Mucosa of rectum (tissue), 2 donors: Measurements from ENCODE around the gene AHDC1.

Experiments
- H3K27ac ChIP-seq, 2 donors: one replicate each; pipeline ENCODE4 v1.7.0; 2013; ENCODE audit warnings: inconsistent platforms in 2 of 2, low read depth in 2 of 2, low read length in 2 of 2
- H3K27me3 ChIP-seq, 2 donors: one replicate each; pipeline ENCODE4 v1.7.0; 2013; ENCODE audit warnings: low read length in 2 of 2; ENCODE audit not compliant: control insufficient read depth in 2 of 2, insufficient read depth in 2 of 2
- H3K36me3 ChIP-seq, 2 donors: one replicate each; pipeline ENCODE4 v1.7.0; 2013; ENCODE audit warnings: low read length in 2 of 2; ENCODE audit not compliant: control insufficient read depth in 2 of 2, insufficient read depth in 2 of 2
- H3K4me1 ChIP-seq, 2 donors: one replicate each; pipeline ENCODE4 v1.7.0; 2013; ENCODE audit warnings: low read length in 2 of 2, mild to moderate bottlenecking in 1 of 2; ENCODE audit not compliant: control insufficient read depth in 2 of 2, insufficient read depth in 2 of 2
- H3K4me3 ChIP-seq, 2 donors: one replicate each; pipeline ENCODE4 v1.7.0; 2013; ENCODE audit warnings: low read length in 2 of 2
- H3K9ac ChIP-seq, 2 donors: one replicate each; pipeline ENCODE4 v1.7.0; 2013; ENCODE audit warnings: low read length in 2 of 2, low read depth in 1 of 2, mild to moderate bottlenecking in 1 of 2
- H3K9me3 ChIP-seq, 2 donors: one replicate each; pipeline ENCODE4 v1.7.0; 2013; ENCODE audit warnings: low read length in 2 of 2; ENCODE audit not compliant: control insufficient read depth in 2 of 2
- donor health status: healthy.
- donor health status: Normal muscosa, but diverticular disease.

AHDC1 gene

DNA sequence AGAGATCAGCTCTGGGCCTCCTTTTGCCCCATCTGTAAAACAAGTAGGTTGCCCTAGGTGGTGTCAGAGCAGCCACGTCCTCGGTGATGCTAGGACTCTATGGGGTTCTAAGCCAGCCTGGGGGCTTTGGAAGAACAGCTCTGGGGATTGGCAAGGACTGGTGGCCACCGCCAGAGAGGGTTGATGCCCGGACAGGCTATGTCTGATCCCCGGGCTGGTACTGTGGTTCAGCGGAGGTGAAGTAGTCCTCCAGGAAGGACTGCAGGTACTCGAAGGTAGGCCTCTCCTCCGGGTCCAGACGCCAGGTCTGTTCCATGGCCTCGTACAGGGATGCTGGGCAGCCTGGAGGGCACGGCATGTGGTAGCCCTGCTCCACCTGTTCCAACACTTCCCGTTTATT lies 8.8 kb upstream of the AHDC1 start:
- H3K9ac ChIP-seq, result no peak overlapping the region
- H3K4me3 ChIP-seq, result no peak overlapping the region
- H3K27me3 ChIP-seq, result no peaks in the 10 kb centered on the region
- peaks cover 0 to 5% of the 10 kb centered on the region in 2 donors for H3K4me1 ChIP-seq
- no peaks in the 10 kb centered on the region for H3K9me3 ChIP-seq
- H3K27ac ChIP-seq, result no peak overlapping the region
- H3K36me3 ChIP-seq, result no peaks in the 10 kb centered on the region

DNA sequence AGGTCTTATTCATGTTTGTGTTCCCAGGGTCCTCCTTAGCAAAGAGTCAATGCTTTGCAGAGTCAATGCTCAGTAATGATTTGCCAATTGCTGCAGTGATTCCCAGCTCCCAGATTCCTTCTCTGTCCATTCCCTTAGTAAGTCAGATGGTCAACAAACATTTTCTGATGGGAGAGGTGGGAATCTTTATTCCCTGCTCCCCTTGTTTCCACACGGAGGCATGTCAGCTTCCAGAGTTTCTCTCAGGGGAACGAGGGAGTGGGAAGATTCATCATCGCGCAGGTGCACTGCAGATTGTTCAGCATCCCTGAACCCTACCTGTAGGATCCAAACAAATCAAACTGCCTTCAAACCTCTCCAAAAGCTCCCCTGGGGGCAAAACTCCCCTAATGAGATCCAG lies 7.5 kb upstream of the AHDC1 start:
- no peaks in the 10 kb centered on the region for H3K27me3 ChIP-seq
- no peak overlapping the region for H3K4me3 ChIP-seq
- H3K36me3 ChIP-seq, result no peaks in the 10 kb centered on the region
- H3K4me1 ChIP-seq, result peaks cover 0 to 2% of the 10 kb centered on the region in 2 donors
- no peak overlapping the region for H3K9ac ChIP-seq
- H3K9me3 ChIP-seq, result no peaks in the 10 kb centered on the region
- H3K27ac ChIP-seq, result no peak overlapping the region

DNA sequence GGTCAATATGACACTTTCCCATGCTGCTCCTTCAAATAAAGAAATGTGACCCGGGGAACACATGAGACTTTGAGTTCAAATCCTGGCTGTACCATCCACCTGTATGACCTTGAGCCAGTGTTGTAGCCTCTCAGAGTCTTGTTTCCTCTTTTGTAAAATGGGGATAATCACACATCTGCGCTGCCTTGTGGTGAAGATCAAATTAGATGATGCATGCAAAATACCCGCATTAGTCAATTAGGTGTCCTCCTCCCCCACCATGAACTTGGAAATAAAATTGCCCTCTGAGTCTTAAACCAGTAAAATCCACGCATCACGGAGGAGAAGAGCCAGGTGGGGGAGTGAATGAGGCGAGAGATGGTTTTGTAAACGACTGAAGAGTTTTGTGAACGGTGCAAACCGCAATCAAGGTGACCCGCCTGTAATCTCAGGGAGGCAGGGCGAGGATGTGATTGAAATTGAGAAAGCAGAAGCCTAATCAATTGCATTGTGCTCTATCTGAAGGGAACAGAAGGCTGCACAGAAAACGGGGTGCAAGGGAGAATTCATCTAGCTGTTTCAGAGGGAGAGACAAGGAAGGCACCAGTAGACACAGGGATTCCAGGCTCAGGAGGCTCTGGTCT lies 5.8 kb upstream of the AHDC1 start:
- no peak overlapping the region for H3K9ac ChIP-seq
- H3K4me1 ChIP-seq, result peaks cover 0 to 2% of the 10 kb centered on the region in 2 donors
- H3K27ac ChIP-seq, result no peak overlapping the region

DNA sequence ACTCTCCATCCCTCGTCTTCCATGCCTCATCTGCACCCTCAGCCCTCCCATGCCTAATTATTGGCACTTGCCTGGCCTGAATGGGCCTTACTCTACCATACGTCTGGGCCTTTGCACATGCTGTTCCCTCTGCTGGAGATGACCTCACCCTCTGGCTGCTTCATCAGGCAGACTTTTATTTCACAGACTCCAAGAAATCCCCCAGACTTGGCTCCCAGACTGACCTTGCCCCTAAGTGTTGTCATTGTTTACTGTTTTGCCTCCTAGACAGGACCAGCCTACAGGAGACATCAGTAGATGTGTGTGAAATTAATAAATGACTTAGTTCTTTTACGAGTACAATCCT lies 5.2 kb upstream of the AHDC1 start:
- Histone ChIP-seq H3K27ac (no peak overlapping the region), H3K27me3 (no peaks in the 10 kb centered on the region), H3K4me3 (no peak overlapping the region), H3K9ac (peak overlapping the region in 1 of 2 donors; percentile 27), H3K36me3 (no peaks in the 10 kb centered on the region), H3K4me1 (peaks cover 0 to 4% of the 10 kb centered on the region in 2 donors), H3K9me3 (no peaks in the 10 kb centered on the region)

More for the DNA sequence above, 5.8 kb upstream of the AHDC1 start:
- Histone ChIP-seq H3K9me3 (no peaks in the 10 kb centered on the region), H3K36me3 (no peaks in the 10 kb centered on the region), H3K27me3 (no peaks in the 10 kb centered on the region), H3K4me3 (no peak overlapping the region)

DNA sequence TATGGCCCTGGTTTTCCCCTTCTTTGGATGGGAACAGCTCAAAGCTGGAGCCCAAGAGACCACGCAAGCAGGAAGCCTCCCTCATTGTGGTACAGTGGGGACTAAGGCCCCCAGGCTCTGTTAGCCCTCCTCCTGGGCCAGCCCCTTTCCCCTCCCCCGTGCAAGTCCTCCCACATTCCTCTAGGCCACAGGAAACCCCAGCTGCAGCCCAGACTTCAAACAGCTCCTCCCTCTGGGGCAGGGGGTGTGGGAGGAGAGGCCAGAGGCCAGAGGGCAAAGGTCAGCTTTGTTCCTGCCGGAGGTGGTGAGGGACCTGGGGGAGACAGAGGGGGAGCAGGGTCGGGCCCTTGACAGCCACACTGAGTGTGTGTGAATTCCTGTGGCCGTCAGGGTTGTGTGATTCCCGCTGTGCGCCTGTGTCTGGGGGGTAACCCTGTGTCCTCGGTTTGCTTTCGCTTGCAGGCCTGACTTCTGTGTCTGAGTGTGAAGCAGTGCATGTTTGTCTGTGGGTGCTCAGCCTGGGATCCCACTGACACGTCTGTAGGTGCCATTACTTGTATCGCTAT lies 3.4 kb upstream of the AHDC1 start:
- H3K9ac ChIP-seq, result peak overlapping the region in 1 of 2 donors; percentile 1
- H3K27me3 ChIP-seq, result no peaks in the 10 kb centered on the region
- no peak overlapping the region for H3K4me3 ChIP-seq
- no peak overlapping the region for H3K27ac ChIP-seq
- peaks cover 2 to 8% of the 10 kb centered on the region in 2 donors for H3K4me1 ChIP-seq
- no peaks in the 10 kb centered on the region for H3K9me3 ChIP-seq
- no peaks in the 10 kb centered on the region for H3K36me3 ChIP-seq

DNA sequence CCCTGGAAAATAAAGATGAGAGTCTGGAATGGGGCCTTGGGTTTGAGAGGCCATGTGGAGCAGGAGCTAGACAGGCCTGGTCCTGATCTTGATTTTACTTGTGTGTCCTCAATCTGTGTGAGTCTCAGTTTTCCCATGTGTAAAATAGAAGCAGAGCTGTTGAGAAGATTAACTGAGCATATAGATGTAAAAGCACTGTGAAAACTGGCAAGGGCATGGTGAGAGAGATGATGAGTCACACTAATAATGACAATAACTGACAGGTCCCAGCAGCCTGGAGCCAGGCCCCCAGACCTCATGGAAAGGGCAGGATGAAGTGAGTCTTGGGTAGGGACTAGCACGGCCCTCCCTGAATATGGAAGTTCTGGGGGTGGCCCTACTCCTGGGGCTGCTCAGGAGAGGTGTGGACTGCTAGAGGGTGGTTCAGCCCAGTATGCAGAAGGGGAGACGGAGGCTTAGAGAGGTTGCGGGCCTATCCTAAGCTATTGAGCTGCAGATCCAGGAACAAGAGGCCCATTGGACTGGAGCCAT lies 2.8 kb upstream of the AHDC1 start:
- H3K9ac ChIP-seq, result no peak overlapping the region
- no peak overlapping the region for H3K4me3 ChIP-seq
- peaks cover 7 to 11% of the 10 kb centered on the region in 2 donors for H3K4me1 ChIP-seq
- H3K36me3 ChIP-seq, result no peaks in the 10 kb centered on the region
- no peaks in the 10 kb centered on the region for H3K27me3 ChIP-seq
- H3K9me3 ChIP-seq, result no peaks in the 10 kb centered on the region
- no peak overlapping the region for H3K27ac ChIP-seq

DNA sequence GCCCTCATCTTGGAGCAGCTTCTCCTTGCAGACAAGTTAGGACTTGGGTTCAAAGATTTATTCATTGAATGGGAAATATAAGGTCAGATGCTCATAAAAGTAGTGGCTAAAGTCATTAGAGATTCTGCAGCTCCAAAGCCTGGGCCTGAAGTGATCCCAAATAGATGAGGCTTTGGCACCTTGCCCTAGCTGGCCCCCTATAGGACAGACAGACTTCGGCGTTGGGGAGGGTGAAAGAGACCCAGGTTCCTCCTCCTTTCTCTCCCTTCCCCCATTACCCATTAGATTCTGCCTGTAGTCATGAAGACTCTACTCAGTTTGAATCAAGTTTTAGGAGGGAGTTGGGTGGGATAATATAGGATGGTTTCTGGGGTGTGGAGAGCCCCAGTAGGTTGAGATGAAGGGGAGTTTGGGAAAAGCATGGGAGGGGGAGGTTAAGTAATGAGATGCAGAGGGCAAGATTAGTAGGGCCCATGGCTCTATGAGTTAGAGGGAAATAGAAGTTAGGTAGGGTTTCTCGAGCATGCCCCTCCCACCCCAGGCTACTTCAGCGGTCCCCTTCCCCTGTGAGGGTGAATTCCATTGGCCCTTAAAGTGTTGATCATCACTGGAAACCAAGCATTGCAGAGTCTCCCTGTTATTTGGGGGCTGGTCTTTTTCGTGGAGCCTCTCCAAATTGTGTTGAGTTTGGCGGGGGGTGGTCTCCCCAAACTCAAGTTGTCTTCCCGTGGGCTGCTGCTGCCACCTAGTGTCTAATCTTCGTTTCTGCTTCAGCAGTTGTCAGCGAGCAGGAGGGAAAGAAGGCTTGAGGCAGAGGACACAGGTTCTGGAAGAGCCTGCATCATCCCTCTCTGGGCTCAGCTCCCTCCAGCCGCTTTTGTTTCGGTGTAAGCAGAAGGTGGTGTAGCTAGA lies 2.1 kb upstream of the AHDC1 start:
- Histone ChIP-seq H3K4me1 (peaks cover 12 to 13% of the 10 kb centered on the region in 2 donors), H3K4me3 (no peak overlapping the region), H3K27ac (no peak overlapping the region), H3K27me3 (no peaks in the 10 kb centered on the region), H3K9ac (no peak overlapping the region), H3K36me3 (no peaks in the 10 kb centered on the region), H3K9me3 (no peaks in the 10 kb centered on the region)

DNA sequence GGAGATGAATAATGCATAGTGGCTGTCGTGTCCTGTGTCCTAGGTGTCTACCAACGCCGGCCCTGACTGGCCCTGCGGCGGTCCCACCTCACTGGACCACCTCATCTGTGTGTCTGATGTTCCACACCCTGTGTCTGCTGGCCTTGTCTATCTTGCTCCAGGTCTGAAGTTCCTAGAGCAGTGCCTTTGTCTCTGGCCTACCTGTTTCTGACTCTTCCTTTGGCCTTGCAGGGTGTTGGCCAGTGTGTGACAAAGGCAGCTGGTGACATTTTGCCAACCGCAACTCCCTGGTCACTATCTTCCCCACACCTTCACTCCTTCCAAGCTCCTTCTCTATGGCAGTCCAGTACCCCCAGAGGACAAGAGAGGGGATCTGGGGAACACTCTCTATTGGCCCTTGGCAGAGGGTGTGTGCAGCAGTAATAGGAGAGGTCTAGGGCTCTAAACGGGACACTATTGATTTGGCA lies 1.4 kb upstream of the AHDC1 start:
- no peaks in the 10 kb centered on the region for H3K36me3 ChIP-seq
- no peaks in the 10 kb centered on the region for H3K27me3 ChIP-seq
- H3K4me3 ChIP-seq, result no peak overlapping the region
- H3K9me3 ChIP-seq, result no peaks in the 10 kb centered on the region
- H3K4me1 ChIP-seq, result peaks cover 13 to 14% of the 10 kb centered on the region in 2 donors
- no peak overlapping the region for H3K9ac ChIP-seq
- H3K27ac ChIP-seq, result no peak overlapping the region

DNA sequence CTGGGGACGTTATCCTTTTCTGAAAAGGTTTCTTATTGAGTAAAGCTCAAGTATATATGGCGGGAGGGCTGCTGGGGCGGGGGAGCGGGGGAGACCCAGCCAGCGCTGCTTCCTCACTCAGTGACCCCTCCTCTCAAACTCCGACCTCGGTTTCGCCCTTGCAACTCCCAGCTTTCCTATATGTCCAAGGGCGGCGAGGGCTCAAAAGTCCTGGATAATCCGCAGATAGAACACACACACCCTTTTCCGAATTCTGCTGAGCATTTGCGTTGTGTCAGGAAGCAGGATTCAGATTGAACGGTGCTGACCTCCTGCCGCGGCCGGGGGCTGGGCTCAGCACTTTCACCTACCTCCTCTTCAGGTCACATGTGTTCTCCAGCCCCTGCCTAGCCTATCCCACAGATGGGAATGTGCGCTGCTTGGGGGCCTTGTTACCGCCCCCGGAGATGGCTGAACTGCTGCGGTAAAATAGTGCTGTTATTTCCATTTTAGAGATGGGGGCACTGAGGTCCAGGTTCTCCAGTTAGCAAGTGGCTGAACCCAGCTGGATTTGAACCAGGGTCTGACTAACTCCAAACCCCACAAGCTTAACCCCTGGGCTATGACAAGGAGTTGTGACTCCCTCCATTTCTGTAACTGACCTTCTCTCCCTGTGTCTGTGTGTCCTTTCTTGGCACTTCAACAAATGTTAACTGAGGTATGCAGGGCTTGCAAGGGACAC lies 795 bp upstream of the AHDC1 start:
- Histone ChIP-seq H3K27me3 (no peaks in the 10 kb centered on the region), H3K27ac (peak overlapping the region in 1 of 2 donors; percentile 94), H3K36me3 (no peaks in the 10 kb centered on the region), H3K9me3 (no peaks in the 10 kb centered on the region), H3K4me3 (no peak overlapping the region), H3K4me1 (peaks cover 14 to 17% of the 10 kb centered on the region in 2 donors), H3K9ac (no peak overlapping the region)
